ENCODE data around the gene COL24A1.
"Not testable (repeated sequence)": the region's sequence is repeated elsewhere in the genome, so short reads cannot be mapped to it uniquely, and the experiment has no call there.

GRCh38 chr1:85777021-85777420 lies 379.6 kb downstream of the COL24A1 start:
- not testable (repeated sequence) for TF ChIP-seq CTCF (IDR thresholded peaks at IDR 0.05; ENCODE audit: low read depth, low read length, poor library complexity, severe bottlenecking); EZH2phosphoT487 (IDR thresholded peaks at IDR 0.05; ENCODE audit: borderline replicate concordance, low read length)

Data from DOHH2 (cell line).